ENCODE data around the gene PLXDC1.

Gene PLXDC1

DNA sequence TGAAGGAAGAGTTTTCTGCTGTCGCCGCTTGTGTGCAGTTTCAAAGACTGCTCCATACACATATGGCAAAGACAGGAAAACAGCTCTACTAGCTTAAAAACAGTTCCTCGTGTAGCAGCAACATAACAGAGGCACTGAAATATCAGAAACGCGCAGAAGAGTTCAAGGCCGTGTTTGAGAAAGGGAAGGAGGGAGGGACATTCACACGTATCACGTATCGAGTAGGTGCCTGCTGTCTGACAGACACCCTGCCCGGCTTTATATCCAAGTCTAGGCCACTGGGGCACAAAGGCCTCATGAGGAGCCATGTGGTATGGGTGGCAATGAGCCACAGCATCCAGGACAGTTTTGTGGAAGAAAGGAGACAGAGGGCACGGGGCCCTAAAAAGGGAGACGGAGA lies 50.3 kb downstream of the PLXDC1 start:
- DNase-seq (ENCODE audit: low read depth, low spot score) = no peak

DNA sequence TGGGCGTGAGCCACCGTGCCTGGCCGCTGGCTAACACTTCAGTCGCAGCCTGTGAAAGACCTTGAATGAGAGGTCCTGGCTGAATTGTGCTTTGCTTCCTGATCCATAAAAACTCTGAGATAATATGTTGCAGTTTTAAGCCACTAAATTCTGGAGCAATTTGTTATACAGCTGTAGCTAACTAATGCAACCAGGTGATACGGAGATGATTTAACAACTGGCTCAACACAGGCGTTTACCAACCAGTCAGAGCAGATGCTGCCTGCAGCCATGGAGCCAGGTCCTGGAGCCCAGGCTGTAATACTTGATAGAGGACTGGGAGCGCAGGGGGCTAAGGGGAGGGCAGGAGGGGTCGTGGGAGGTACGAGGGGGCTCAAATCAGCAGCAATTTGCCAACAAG lies 50.9 kb downstream of the PLXDC1 start:
- no peak for DNase-seq (ENCODE audit: low read depth, low spot score)
- no peak overlapping the region for H3K27ac ChIP-seq

More for the DNA sequence above, 50.3 kb downstream of the PLXDC1 start:
- H3K27ac ChIP-seq = no peak overlapping the region

DNA sequence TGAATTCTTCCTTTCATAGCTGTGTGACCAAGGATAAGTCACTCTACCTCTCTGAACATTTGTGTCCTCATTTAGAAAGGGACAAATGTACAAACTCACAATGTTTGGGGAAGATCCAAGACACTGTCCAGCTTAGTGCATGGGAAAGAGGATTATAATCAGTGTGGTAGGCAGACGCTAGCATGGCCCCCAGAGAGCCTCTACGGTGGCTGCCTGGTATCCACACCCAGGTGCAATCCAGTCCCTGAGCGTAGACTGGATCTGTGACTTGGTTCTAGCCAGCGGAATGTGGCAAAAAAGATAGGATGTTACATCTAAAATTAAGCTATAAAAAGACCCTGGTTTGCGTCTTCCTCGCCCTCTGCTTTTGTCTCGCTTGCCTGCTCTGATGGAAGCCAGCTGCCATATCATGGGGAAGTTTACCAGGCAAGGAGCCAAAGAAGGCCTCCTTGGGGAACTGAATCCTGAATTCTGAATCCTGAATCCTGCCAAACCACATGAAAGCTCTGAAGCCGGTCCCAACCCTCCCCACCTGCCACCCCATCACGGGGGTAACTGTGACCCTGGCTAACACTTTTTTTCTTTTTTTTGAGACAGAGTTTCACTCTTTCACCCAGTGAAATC lies 51.7 kb downstream of the PLXDC1 start:
- H3K27ac ChIP-seq = no peak overlapping the region
- DNase-seq (ENCODE audit: low read depth, low spot score) = no peak

DNA sequence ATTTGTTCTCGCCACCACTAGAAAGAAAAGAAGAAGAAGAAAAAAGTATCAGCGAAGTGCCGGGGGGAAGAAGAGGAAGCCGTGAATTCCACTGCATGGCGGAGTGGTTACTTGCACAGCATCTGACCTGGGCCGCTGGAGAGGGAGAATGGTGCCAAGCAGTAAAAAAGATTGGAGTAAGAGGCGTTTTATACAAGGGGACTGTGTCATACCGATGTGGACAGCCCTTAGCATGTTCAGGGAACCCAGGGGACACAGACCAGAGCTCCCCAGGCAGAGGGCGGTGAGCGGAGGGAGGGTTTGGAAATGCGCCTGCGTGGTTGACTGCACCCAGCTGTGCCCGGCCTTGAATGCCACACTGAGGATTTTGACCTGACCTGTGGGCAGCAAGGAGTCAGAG lies 52.8 kb downstream of the PLXDC1 start:
- no peak overlapping the region for H3K27ac ChIP-seq
- DNase-seq (ENCODE audit: low read depth, low spot score) = no peak

DNA sequence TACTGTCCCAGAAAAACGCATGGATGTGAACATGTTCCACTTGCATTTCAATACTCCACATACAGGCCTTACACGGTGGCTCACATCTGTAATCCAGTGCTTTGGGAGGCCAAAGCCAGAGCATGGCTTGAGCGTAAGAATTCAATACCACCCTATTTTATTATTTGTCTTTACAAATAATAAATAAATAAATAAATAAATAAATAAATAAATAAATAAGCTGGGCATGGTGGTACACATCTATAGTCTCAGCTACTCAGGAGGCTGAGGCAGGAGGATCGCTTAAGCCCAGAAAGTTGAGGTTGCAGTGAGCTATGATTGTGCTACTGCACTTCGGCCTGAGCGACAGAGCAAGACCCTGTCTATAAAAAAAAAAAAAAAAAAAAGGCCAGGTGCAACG lies 53.9 kb downstream of the PLXDC1 start:
- H3K27ac ChIP-seq = no peak overlapping the region
- DNase-seq (ENCODE audit: low read depth, low spot score) = no peak

DNA sequence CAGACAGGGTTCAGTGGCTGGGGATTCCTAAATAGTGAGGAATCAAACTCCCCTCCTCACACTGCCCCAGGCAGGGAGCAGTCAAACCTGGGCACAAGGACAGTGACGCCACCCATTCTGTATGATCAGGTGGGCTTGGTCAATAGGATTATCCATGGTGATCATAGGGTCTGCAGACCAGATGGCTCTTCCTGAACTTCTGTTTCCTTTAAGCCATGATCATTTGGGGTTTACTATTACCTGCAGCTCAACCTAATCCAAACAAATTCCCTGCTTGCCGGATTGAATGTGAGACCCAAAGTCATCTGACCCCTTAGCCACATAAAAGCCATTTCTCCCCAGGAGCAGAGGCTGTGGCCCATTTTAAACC lies 54.3 kb downstream of the PLXDC1 start:
- DNase-seq (ENCODE audit: low read depth, low spot score) = no peak
- H3K27ac ChIP-seq = no peak overlapping the region

DNA sequence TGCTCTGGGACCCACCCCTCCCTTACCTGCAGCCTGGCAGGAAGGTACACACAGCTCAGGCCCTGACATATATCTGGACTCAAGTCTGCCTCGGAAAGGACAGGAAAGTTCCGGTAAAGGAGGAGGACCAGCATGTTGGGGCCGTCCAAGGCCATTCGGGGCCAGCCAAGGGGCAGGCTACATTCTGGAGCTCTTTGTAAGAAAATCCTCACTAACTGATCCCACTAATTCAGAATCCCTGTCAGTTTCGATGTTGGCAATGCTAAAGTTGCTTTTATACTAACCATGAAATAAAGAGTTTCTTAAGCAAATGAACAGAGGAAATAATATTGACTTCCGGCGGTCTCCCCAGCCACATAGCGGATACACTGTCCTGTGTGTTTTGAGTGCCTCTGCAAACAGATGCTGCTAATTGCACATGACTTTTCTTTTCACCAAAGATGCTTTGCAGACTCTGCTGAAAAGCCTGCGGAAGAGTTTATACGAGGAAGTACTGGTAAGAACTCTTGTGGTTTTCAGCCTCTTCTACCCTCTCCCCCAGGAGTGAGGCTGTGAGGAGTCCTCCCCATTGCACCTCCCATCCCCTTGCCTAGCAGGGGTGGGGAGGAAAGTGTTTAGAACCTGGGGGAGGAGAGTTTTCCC lies 54.8 kb downstream of the PLXDC1 start:
- DNase-seq (ENCODE audit: low read depth, low spot score) = no peak
- H3K27ac ChIP-seq = no peak overlapping the region

DNA sequence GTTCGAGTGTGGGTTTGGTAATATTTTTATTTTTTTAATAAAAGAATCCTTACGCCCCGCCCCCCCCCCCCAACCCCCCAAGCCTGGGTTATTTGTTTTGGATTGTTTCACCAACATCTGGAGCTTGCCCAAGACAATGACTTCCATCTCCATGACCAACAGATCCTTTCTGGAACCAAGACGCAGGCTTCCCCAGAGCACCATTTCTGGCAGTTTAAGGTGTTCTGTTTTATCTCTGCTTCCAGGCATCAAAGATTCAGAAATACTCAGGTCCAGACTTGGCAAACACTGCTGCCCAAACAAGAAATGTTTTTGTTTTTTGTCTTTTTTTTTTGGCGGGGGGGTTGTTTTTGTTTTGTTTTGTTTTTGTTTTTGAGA lies 56.1 kb downstream of the PLXDC1 start:
- no peak overlapping the region for H3K27ac ChIP-seq
- no peak for DNase-seq (ENCODE audit: low read depth, low spot score)

DNA sequence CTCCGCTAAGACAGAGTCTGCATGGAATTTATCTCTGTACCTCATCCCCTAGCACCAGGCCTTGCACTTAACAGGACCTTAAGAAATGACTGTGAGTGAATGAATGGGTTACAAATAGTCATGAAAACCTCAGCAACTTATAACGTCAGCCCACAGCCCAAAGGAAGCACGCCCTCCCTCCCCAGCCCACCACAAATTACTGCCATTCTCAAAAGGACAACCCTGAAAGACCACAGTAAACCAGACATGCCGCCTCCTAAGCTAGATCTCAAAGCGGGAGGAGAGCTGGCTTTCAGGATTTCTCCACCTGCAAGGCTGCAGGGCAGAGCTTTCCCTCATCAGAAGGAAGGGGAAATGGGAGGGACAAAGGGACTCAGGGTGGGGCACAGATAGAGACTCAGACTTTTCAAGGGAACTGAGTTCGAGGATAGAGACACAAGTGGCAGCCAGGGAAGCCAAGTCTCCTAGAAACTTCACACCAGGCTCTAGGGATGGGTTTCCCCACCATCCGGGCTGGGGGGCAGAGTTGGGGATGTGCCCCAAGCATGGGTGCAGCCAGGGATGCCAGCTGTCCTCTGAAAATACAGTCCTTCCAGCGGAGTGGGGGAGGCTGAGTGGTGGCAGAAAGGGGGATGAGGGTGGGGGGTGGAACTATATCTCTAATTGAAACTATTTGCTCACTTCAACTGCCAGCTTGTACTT lies 56.7 kb downstream of the PLXDC1 start:
- no peak for DNase-seq (ENCODE audit: low read depth, low spot score)
- H3K27ac ChIP-seq = no peak overlapping the region

DNA sequence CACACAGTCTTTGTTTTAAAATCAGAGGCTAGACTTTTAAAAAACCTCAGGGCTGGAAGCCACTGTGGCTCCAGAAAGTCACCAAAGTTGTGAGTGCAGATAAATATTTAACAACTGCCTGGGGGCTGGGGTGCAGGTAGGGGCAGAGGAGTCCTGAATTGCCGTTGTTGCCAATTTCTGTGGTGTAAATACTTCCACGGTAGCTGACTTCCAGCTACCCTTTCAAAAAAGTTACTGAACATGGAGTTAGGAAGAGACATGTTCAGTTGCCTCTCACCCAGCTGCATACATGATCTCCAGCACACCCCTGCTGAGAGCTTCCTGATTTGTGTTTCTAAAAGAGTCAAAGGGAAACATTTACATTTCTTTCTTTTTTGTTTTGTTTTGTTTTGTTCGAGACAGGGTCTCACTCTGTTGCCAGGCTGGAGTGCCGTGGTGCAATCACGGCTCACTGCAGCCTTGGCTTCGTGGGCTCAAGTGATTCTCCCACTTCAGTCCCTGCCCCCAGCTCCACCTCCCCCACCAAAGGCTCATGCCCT lies 58.7 kb downstream of the PLXDC1 start:
- H3K27ac ChIP-seq = no peak overlapping the region
- DNase-seq (ENCODE audit: low read depth, low spot score) = no peak

DNA sequence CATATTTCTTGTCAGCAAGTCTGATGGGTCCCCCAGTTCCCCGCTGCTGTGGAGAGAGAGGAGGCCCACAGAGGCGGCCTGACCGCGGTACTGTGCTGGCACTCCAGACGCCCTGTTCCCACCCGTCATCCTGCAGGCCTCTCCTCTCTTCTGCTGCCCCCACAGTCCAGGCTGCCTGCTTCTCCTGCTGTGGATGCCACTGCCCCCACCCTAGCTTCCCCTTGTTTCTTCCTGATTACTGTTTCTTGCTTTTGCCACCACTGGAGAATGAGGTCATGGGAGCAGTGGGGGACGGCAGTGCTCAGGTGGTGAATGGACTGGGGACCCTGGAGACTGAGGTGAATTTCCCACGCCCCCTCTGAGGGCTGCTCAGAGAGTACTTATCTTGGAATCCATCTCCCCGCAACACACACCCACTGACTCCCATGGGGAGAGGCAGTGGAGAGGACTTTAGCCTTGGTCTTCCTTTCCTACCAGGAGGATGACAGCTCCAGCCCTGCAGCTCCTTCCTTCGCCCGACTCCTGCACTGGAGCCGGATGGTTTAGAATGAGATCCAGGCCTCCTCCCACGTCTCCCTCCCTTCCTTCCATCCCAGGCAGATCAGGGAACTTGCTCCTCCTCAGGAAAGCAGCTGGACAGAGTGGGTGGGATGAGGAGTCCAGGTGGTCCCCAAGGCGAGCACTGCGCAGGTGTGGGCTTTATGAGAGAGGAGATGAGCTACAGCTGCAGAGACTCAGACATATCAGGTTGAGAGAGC lies 60.4 kb downstream of the PLXDC1 start:
- no peak overlapping the region for H3K27ac ChIP-seq
- no peak for DNase-seq (ENCODE audit: low read depth, low spot score)

DNA sequence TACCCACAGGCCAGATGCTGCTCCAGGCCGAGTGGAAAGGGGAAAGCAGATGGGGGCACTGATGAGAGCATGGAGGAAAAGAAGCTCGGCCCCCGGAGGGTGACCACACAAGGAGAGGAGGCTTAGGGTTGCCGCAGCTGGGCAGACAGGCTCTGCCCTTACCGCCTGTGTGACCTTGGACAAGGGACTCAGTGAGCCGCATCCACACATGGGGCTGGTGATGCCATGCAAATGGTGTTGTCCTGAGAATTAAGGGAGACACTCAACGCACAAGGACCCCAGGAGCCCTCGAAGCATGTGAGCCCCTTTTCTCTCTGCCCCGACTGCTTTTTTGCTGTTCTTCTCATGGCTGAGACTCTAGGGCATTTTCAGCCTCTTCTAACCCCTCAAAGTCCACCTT lies 61.0 kb downstream of the PLXDC1 start:
- DNase-seq (ENCODE audit: low read depth, low spot score) = no peak
- no peak overlapping the region for H3K27ac ChIP-seq

DNA sequence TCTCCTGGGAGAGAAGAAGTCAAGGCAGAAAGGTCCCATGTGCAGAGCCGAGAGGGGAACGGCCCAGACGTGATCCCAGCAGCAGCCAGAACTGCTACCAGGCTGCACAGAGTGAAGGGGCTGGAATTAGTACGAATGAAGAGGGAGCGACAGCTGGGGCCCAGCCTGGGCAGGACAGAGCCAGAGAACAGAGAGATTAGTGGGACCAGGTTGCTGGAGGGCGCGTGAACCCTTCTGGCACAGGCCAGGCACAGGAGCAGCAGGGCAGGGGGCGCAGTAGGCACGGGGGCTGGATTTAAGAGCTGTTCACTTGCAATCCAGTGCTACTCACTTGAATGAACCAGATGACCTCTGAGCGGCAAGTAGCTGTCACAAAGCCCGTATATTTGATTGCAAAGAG lies 66.9 kb downstream of the PLXDC1 start:
- DNase-seq (ENCODE audit: low read depth, low spot score) = no peak
- H3K27ac ChIP-seq = no peak overlapping the region

DNA sequence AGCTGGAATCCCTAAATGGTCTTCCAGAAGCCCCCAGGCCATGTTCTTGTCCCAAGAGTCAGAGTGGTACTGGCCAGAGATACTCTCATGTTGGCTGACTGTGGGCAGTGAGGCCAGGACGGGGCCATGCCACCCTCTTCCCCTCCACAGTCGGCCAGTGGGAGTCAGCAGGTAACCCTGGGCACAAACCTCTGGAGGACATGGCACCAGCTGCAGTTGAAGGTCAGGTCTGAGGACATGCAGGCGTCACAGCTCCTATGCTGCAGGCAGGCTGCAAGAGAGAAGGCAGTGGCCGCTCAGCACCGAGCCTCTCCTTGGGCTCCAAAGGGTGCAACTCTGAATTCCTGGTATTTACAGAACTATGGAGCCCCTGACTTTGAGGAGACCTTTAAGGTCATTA lies 68.2 kb downstream of the PLXDC1 start:
- no peak for DNase-seq (ENCODE audit: low read depth, low spot score)
- no peak overlapping the region for H3K27ac ChIP-seq

DNA sequence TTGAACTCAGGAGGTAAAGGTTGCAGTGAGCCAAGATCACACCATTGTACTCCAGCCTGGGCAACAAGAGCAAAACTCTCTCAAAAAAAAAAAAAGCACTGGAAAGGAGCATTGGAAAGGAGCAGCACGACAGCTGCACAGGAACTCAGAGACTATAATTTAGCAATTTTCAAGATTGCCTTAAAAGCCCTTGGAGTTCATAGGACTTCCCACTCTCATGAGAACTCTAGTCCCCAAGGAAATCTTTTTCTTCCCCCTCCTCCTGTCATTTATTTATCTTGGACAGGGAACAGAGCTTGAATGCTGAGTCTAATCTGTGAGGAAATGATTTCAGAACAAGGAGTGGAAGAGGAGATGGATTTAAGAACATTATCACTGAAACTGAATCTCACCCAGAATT lies 69.0 kb downstream of the PLXDC1 start:
- DNase-seq (ENCODE audit: low read depth, low spot score) = no peak
- no peak overlapping the region for H3K27ac ChIP-seq

DNA sequence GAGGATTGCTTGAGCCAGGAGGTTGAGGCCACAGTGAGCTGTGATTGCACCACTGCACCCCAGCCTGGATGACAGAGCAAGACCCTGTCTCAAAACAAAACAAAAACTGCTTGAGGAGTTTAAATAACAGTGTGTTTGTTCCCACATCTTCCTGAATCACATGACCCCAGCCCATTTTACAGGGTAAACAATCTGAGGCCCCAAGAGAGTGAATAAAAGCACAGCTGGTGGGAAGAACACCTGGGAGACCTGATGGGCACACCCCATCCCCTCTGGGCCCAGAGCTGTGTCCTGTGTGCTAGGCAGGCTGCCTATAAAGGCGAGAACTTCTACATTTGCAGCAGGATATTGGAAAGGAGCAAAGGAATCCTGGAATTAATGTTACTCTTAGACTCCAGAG lies 69.6 kb downstream of the PLXDC1 start:
- H3K27ac ChIP-seq = no peak overlapping the region
- DNase-seq (ENCODE audit: low read depth, low spot score) = no peak

DNA sequence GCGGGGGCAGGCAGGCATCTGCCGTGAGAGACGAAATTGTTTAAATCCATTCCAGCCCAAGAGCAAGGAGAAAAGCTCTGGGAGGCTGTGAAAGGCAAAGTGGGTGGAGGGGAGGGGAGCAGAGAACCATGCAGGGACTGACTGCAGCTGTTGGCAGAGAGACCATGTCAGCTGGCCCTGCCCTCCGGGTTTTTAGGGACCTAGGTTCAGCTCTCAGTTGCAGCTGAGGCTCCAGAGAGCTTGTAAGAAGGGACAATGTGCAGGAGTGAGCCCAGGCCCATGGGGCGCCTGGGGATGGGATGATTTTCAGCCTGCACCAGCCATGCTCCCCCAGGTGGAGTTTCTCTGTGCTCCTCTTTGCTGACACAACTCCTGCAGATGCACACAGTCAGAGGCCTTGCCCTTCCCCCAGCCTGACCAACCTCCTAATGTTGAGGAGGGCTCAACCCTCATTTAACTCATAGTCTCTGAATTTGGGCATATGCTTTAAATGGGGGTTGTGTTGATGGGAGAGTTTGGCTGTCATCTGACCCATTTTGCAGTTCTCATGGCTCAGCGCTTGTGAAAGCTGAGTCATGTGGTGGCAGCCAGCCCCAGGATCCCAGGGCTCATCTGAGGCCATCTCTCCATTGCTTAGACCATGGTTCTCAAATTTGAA lies 70.9 kb downstream of the PLXDC1 start:
- no peak for DNase-seq (ENCODE audit: low read depth, low spot score)
- H3K27ac ChIP-seq = no peak overlapping the region

DNA sequence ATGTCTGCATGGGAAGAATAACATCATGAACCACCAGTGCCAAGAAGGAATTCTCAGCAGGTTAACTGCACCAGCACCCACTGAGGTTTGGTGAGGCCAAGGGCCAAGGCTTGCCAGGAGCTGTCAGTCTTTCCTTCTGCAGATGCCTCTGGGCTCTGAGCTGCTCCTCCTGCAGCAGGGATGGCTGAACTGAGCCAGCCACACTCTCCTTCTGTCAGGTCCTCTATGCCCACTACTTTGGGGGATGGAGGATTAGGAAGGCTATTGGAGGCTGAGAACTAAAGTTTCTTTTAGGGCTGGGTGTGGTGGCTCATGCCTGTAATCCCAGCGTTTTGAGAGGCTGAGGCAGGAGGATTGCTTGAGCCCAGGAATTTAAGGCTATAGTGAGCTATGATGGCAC lies 71.6 kb downstream of the PLXDC1 start:
- H3K27ac ChIP-seq = no peak overlapping the region

DNA sequence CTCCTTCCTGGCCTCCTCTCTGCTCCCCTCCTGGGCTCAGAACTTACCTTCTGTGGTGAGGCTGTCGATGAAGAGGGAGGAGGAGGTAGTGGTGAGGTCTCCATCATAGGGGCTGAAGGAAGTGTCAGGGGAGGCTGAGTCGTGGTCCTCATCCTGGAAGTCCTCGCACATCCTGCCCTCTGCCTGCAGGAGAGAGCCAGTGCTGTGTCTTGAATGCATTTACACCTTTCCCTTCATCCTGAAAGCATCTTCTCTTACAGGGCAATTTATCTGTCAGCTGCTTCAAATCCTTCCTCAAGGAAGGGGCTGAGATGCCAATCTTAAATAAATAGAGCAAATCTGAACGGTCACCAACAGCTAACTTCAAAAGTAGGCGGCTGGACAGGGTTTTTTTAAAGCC lies 73.6 kb downstream of the PLXDC1 start:
- H3K27ac ChIP-seq = no peak overlapping the region
- DNase-seq (ENCODE audit: low read depth, low spot score) = no peak

More for the DNA sequence above, 71.6 kb downstream of the PLXDC1 start:
- DNase-seq (ENCODE audit: low read depth, low spot score) = no peak

DNA sequence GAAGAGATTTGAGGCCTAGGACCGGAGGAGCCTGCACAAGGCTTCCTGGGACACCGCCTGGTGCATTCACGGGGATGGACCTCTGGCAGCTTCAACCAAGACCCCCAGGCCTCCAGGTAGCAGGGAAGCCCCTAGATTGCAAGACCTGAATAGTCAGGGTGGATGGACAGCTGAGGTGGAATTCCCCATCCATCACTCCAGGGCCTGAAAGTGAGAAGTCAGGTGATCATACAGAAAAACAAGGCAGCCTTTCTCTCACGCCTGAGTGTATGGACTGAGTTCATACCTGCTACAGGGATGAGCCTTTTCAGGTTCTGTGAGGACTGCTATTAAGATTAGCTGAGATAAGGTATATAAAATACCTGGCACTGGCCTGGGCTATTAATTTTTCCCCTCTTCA lies 74.2 kb downstream of the PLXDC1 start:
- no peak overlapping the region for H3K27ac ChIP-seq

More for the DNA sequence above, 74.2 kb downstream of the PLXDC1 start:
- no peak for DNase-seq (ENCODE audit: low read depth, low spot score)
